SH-SY5Y (cell line): ENCODE data around the gene FRMD5.

Experiments used
- GATA2 ChIP-seq: IDR thresholded peaks from 2 replicates; pipeline ENCODE4 v1.6.1; 2011; ENCODE audit warnings: mild to moderate bottlenecking, low read depth, low read length
- GATA3 ChIP-seq: IDR thresholded peaks from 2 replicates; pipeline ENCODE4 v1.6.1; 2011; ENCODE audit warnings: low read depth, mild to moderate bottlenecking, low read length, moderate library complexity

FRMD5 gene

GRCh38 chr15:43900996-43901395 lies 294.1 kb downstream of the FRMD5 start:
- TF ChIP-seq GATA2 (0 out of 2 replicates have a peak, but pooled peaks have one; percentile 13), GATA3 (no peak)

GRCh38 chr15:43899928-43900327 lies 295.1 kb downstream of the FRMD5 start:
- TF ChIP-seq GATA3 (no peak), GATA2 (no peak)

- TF ChIP-seq GATA3 (no peak), GATA2 (no peak)
These were observed 296.2 kb downstream of the FRMD5 start for GRCh38 chr15:43898891-43899290.

- no peak for TF ChIP-seq GATA3
- no peak for TF ChIP-seq GATA2
These were observed 298.5 kb downstream of the FRMD5 start for GRCh38 chr15:43896543-43896942.

- no peak for TF ChIP-seq GATA2
- TF ChIP-seq GATA3: no peak
These were observed 299.5 kb downstream of the FRMD5 start for GRCh38 chr15:43895586-43895985.

GRCh38 chr15:43893956-43894355 lies 301.1 kb downstream of the FRMD5 start:
- TF ChIP-seq GATA3: no peak
- no peak for TF ChIP-seq GATA2

GRCh38 chr15:43889042-43889441 lies 306.0 kb downstream of the FRMD5 start:
- TF ChIP-seq GATA2: no peak
- no peak for TF ChIP-seq GATA3

GRCh38 chr15:43887901-43888300 lies 307.2 kb downstream of the FRMD5 start:
- TF ChIP-seq GATA3 (no peak), GATA2 (no peak)

GRCh38 chr15:43886558-43886957 lies 308.5 kb downstream of the FRMD5 start:
- no peak for TF ChIP-seq GATA3
- no peak for TF ChIP-seq GATA2

GRCh38 chr15:43883571-43883970 lies 311.5 kb downstream of the FRMD5 start:
- no peak for TF ChIP-seq GATA2
- TF ChIP-seq GATA3: no peak

- TF ChIP-seq GATA2 (no peak), GATA3 (no peak)
These were observed 313.1 kb downstream of the FRMD5 start for GRCh38 chr15:43881944-43882343.

- no peak for TF ChIP-seq GATA2
- TF ChIP-seq GATA3: no peak
These were observed 313.8 kb downstream of the FRMD5 start for GRCh38 chr15:43881245-43881644.

- TF ChIP-seq GATA3 (no peak), GATA2 (no peak)
These were observed 314.5 kb downstream of the FRMD5 start for GRCh38 chr15:43880406-43881194.

GRCh38 chr15:43879386-43880355 lies 315.4 kb downstream of the FRMD5 start:
- TF ChIP-seq GATA3: no peak
- no peak for TF ChIP-seq GATA2
